Measurements from ENCODE around the gene DACT2.
"Not testable (repeated sequence)": the region's sequence is repeated elsewhere in the genome, so short reads cannot be mapped to it uniquely, and the experiment has no call there.

DACT2 gene, protein sequence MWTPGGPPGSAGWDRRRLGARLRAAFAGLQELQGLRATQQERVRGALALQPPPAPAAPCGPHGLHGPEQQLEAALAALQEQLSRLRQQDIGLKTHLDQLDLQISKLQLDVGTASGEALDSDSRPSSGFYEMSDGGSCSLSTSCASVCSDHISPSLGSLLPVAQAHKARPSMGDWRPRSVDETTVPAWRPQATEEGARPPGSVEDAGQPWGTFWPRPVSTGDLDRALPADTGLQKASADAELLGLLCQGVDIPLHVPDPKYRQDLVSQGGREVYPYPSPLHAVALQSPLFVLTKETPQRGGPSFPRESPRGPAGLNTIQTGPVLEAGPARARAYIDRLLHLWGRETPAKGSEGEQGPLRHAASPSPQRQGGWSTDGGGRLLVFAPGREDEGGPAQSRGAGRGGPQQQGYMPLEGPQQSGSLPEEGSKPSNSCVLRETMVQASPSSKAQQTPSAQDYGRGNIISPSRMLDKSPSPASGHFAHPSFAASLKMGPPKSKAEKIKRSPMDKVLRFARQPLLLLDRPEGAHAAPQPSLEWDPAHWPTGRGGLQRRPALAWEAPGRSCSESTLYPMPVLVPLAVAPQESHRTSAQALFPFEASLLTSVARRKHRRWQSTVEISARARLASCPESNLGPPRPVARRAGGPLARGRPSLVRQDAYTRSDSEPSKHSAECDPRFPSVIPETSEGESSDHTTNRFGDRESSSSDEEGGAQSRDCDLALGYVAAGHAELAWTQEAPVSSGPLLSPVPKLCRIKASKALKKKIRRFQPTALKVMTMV

DNA sequence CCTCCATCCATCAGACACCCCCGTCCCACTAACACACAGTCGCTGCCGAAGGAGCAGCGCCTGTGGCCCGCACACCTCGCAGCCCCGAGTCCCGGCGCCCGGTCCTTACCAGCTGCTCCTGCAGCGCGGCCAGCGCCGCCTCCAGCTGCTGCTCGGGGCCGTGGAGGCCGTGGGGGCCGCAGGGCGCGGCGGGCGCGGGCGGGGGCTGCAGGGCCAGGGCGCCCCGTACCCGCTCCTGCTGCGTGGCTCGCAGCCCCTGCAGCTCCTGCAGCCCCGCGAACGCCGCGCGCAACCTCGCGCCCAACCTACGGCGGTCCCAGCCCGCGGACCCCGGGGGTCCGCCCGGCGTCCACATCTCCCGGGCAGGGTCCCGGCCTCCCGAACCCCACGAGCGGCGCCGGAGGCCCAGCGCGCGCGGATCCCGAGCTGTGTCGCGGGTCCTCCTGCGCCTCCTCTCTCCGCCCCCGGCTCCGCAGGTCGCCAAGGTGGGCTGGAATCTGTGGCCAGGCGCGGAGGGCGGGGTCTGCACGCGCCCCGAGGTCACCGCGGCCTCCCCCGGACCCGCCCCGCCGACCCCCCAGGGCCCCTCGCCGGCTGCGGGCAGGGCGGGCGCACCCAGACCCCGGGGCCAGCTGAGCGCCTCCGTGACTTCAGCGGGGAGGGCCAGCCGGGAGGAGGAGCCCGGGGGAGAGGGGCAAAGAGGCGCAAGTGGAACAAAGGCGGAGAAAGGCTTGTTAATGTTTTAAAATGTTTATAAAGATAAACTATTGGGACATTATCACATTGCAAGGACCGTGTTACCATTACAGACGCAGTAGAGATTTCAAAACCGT, at the start of gene DACT2:
TSS of gene DACT2 (minus strand) at position 499 of the 833 bp plus-strand sequence. CDS start at position 355, 144 bp downstream.
- no peak for DNase-seq

DNA sequence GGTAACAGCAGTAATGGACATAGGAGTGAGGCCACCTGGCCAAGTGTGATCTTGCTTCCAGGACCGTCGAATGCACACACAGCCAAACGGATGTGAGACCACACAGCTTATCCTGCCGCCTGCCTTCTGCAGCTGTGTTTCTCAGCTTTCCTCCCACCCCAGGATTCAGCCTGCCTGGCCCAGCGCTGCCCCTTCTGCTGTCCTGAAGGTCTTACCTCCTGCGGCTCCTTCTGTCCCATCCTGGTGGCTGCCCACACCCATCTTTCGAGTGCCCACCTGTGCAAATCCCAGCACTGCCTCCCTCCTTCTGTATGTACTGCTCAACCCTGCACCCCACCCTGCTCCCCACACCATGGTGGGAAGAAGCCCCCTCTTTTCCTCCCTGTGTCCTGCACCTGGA, 49.4 kb upstream of the DACT2 start:
- DNase-seq: no peak

DNA sequence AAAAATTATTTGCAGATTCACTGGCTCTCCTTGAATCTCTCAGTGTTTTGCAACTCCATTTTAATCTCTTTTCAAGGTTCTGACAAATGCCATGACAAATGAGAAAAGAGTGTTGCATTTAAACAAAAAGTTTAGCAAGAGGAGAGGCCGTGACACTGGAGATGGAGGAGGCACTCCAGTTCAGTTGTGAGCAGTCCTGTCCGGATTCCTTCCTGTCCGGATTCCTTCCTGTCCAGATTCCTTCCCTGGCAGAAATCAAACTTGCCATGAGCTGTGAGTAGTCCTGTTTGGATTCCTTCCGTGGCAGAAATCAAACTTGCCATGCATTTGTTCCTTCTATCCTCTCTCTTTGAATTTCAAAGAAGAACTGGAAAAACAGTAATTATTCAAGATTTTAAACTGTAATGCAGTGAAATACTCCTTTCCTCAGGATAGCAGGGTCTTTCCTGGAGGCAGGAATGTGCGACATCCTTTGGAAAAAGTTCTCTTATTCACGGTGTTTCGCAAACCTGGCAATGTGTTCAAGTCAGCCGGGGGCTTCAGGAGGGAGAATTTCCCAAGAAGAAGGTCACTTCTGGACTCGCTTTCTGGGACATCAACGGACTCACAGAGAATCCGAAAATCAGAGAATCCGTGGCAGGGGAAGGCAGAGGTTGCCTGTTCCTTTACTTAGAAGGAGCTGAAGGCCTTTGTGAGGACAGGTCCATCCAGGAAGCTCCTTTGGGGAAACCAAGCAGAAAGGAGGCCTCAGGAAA, 48.7 kb upstream of the DACT2 start:
- DNase-seq: no peak

DNA sequence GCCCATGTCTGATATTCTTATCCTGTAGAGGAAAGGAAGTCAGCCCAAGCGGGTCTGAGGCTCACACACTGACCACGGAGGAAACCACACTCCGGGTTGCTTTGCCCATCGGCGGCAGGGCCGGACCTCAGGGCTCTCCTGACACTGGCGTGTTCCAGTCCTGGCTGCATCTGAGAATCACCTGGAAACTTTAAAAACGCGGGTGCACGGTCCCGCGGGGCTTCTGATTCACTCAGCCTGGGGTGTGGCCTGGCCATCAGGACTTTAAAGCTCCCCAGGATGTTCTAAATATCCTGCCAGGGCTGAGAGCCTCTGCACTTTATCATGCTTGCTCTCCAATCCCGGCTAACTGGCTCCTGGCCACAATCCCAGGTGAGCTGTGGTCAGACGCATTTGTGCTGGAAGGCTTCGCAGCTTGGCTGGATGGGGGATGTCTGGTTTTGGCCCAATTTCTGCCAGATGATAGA, 47.7 kb upstream of the DACT2 start:
- no peak for DNase-seq

DNA sequence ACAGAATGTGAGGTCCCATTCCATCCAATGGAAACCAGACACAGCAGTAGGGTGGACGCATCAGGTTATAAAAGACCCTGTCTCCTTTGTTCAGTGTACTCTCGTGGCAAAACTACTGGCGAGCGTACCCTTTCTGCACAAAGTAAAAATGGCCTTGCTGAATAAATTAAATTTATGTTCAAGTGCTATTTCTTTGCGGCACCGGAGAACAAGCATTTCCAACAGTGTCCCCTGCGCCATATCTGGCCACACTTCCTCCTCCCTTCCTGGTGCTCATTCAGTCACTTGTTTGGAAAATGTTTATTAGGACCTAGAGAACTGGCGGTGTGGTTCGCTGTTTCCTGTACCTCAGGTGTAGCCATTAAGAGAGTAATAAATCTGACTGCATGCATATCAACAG, 46.9 kb upstream of the DACT2 start:
- DNase-seq: no peak

DNA sequence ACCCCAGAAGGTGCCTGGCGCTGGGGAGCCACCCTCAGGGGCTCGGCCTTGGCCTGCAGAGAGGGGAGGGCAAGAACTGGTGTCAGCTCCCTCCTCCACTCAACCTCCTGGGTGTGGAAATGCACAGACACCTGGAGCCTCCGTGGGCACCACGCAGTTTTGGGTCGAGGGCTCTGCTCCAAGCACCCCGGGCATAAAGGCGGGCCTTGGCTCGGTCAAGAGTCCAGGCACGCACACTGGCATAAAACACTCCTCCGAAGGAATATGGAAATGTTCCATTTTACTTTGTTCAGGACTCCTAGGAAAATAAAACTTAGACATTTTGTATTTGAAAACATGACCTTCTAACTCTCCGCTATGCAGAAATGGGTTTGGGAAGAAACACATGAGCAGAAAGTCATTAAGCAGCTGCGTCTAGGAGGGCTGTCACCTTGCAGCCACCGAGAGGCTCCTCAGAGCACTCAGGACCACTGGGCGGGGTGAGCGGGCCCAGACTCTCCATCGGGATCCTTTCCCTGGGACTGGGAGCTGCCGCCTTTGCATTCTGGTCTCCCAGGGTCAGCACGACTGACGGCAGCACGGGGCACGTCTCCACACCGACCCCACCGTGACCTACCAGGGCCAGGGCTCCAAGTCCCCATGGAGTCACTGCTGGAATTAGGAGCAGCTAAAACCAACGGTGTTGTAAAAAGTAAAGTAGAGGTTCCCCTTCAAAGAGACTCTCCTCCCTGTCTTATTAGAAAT, 46.0 kb upstream of the DACT2 start:
- DNase-seq: no peak

DNA sequence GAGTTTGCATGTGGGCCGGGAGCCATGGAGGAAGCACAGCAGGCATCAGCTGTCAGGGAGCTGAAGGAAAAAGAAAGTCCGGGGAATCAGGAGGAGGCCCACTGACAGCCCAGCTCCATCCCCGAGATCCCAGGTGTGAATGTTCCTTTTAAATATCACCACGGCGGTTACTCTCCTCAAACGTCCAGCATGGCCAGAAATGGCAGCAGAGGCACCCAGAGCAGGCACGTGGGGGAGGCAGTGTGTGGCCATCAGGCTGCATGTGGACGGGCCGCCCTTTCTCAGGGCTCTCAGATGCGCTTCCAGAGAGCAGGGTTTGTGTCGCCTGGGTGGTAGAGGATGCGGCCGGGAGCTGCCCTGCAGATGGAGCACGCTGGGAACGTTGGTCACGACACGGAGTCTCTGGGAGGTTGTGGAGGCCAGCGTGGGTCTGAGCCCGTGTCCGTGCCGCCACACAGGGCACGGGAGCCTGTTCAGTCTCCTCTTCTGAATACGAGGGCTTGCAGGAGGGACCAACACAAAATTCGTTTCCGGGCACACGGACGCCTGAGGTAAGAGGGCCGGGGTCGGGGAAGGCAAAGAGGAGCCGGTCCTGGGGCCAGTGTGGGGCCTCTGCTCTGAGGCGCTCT, 45.3 kb upstream of the DACT2 start:
- no peak for DNase-seq

DNA sequence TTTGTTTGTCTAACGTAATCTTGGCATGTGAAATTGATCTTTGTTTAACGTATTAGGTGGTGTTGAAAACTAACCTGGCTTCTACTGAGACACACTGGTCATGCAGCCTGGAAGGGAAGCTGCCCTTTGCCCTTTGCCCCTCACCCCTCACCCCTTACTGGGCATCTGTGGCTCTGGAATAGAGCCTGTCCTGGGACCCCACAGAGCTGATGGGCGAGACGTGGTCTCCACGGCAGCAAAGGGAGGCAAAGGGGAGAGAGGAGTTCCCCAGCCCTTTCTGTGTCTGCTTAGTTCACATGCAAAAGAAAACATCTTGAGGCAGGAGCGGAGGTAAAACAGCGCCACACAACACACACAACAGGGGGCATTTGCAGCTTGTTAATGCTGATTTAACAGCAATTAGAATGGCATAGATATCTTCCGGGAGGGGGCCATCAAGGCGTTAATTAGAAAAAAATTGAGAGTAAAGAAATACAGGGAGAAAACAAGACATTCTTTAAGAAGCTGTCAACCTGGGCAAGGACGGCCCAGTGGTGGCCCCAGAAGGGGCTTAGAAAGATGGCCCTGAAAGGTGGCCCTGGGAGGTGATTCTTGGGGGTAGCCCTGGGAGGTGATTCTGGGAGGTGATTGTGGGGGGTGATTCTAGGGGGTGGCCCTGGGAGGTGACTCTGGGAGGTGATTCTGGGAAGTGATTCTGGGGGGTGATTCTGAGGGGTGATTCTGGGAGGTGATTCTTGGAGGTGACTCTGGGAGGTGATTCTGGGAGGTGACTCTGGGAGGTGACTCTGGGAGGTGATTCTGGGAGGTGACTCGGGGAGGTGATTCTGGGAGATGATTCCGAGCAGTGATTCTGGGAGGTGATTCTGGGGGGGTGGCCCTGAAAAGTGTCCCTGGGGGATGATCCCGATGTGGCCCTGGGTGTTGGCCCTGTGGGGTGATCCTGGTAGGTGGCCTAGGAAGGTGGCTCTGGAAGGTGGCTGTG, 44.5 kb upstream of the DACT2 start:
- DNase-seq: no peak

DNA sequence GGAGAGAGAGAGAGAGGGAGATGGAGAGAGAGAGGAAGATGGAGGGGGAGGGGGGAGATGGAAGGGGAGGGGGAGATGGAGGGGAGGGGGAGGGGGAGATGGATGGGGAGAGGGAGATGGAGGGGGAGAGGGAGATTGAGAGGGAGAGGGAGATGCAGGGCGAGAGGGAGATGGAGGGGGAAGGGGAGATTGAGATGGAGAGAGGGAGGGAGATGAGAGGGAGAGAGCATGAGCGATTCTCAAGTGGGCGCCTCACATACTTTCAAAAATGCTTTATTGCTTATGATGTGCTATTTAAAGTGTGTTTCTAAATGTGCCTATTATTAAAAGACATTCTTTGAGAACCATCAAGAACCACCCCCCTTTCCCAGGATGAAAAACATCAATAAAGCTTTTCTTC, 43.7 kb upstream of the DACT2 start:
- no peak for DNase-seq

DNA sequence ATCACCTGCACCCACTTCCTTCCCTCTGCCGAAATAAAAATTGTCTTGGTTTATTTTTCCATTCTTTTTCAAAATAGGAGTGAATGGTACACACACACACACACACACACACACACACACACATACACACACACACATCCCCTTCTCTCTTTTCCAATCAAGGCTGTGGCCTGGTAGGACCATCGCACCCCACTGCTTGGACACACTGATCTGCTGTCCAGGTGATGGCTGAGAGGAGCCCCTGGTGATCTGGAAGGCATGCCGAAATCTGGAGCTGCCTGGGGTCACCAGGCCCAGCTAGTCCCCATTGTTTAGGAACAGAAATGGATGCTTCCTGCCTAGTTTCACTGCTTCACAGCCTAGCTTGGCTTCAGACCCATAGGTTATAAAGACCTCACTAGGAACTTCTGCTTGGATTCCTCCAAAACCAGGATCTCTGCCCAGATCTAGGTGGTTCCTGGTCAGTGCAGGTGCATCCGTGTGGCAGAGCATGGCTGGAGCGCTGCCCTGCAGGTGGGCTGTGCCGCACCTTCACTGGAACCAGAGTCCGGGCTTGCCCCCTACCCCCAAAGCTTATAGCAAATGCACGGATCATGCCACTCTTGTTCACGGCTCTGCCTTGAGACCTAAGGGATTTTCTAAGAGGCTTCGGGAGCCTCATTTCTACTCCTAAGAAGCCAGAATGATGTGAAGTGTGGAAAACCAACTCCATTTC, 42.9 kb upstream of the DACT2 start:
- no peak for DNase-seq

DNA sequence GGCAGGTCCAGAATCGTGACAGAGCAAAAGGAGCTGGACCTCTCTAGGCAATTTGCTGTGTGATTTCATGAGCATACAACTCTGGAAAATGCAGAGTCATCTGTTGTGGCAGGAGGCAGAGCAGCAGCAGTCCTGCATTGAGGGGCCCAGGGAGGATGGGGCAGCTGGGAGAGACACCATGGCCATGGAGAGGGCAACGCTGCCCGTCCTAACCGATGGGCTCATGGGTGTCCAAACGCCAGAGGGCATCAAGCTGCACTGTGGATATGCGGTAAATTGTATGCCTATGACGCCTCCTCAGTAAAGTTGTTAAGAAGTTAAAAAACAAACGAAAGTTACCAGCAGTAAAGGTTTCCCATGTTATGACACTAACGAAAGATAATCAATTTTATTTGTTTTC, 42.2 kb upstream of the DACT2 start:
- no peak for DNase-seq

DNA sequence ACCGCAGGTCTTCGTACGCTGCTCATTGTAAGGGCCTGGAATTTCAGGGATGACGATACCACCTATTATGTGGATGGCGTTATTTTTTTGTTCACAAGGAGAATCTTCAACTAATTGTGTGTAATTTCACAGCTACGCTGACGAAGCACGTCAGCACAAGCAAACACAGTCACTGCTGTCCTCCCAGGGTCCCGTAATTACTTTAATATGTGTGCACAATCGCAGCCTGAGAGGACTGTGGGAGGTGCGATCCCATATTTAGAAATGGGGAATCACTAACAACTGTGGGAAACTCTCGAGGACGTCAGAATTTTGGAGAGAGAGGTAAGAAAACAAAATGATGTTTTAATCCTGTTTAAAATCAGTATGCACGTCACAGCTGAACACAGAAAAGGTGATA, 40.2 kb upstream of the DACT2 start:
- DNase-seq: no peak

DNA sequence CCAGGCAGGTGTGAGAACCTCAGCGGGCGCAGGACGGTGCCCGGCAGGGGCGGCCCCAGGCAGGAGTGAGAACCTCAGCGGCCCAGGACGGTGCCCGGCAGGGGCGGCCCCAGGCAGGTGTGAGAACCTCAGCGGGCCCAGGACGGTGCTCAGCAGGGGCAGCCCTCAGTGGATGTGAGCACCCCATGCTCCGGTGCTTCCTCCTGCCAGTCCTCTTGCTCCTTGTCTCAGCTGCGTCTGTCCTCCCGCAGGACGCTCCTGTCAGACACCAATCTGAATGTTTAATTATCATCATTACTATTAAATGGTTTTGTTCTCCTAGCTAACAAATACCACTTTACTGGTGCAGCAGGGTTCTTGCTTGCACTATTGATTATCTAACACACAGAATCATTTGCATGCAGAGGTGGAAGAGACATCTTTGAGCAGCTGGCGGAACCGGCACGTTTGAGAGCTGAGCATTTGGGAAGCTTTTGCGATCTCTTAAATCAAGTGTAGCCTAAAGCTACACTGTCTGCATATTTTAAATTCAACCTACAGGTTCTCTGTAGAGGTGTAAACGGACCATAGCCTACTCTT, 39.4 kb upstream of the DACT2 start:
- no peak for DNase-seq

DNA sequence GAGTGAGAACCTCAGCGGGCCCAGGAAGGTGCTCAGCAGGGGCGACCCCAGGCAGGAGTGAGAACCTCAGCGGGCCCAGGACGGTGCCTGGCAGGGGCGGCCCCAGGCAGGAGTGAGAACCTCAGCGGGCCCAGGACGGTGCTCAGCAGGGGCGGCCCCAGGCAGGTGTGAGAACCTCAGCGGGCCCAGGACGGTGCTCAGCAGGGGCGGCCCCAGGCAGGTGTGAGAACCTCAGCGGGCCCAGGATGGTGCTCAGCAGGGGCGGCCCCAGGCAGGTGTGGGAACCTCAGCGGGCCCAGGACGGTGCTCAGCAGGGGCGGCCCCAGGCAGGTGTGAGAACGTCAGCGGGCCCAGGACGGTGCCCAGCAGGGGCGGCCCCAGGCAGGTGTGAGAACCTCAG, 37.3 kb upstream of the DACT2 start:
- DNase-seq: not testable (repeated sequence)

DNA sequence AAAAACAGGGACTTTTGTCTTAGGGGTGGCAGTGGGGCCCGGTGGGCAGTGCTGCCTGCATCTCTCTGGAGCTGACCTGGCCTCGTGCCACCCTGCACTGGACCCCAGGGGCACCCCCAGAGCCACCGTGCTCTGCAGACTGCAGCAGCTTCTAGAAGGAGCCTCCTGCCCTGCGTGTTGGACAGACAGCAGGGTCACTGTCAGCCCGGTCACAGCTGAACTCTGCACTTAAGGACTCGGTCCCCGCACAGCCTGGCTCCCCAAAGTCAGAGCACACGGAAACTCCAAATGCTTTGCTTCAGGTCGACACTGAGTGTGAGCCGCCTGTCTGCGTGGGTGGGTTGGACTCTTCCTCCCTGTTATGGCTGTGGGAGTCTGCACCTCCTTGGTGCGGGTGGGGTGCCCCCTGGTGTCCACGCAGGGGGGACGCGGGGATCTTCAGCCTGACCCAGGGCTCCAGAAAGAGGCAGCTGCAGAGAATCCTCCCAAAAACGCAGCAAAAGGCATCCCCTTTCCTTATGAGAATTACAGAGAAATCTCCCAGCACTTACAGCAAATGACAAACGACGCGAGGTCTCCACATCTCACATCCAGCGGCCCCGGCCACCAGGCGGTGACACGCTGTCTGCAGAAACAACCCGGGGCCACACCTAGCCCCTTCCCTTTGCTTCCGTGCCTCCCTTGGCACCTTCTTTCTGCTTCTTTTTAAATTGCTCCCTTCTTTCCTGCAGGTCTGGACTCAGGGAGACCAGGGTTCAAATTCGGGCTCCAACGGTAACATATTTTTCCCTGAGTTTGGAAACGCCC, 36.3 kb upstream of the DACT2 start:
- no peak for DNase-seq

DNA sequence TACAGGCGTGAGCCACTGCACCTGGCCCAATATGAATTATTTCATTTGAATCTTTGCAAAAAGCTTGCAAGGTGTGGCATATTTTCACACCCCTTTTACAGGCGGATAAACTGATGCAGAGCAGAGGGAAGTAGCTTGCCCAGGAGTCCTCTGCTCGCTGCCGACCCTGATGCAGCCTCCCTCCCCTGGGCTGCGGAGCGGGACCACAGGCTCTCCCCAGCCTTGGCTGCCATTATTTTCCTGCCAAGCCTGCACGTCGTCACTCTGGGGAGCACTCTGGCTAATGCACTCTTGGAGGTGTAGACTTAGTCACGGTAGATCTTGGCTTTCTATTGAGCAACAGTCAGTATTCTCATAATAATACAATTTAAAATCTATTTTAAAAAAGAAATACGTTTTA, 34.8 kb upstream of the DACT2 start:
- no peak for DNase-seq

DNA sequence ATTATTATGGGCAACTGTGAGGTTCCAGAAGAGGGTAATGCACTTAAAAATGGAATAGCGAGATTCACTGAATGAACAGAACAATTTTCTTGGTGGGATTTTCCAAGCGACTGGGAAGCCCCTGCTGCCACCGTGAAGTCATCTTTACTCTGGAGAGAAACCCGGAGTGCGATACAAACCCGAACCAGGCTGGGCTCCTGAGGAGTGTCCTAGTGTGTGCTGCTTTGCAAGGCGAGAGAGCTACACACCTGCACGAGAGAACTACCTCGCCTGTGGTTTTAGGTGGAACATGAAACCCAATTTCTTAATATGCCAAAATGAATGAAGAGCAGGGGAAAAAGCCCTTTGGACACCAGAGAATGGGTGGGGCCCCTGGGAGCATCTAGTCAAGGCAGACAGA, 33.5 kb upstream of the DACT2 start:
- DNase-seq: no peak

DNA sequence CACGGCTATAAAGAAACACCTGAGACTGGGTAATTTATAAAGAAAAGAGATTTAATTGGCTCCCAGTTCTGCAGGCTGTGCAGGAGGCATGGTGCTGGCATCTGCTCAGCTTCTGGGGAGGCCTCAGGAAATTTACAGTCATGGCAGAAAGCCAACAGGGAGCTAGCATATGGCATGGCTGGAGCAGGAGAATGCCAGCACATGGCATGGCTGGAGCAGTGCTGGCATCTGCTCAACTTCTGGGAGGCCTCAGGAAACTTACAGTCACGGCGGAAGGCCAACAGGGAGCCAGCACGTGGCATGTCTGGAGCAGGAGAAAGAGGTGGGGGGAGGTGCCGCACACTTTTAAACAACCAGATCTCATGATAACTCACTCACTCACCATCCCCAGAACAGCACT, 32.5 kb upstream of the DACT2 start:
- DNase-seq: no peak

All from CD4-positive, alpha-beta T cell treated with Interferon gamma for 1 hour (primary cell).